HEK293 (cell line): Measurements from ENCODE around the gene RBM20.

Experiments
- CTCF ChIP-seq: fragments of 450-650 bp; formaldehyde crosslinking; IDR thresholded peaks from 2 replicates; pipeline ENCODE4 v1.5.1; 2016; ENCODE audit warnings: missing biosample characterization, missing genetic modification characterization
- GLIS1 ChIP-seq: fragments of 450-650 bp; formaldehyde crosslinking; IDR thresholded peaks from 2 replicates; pipeline ENCODE4 v1.5.1; 2016; ENCODE audit warnings: missing biosample characterization, missing genetic modification characterization
- PRDM1 ChIP-seq: fragments of 450-650 bp; formaldehyde crosslinking; IDR thresholded peaks from 2 replicates; pipeline ENCODE4; 2016; ENCODE audit warnings: missing biosample characterization, missing genetic modification characterization
- PRDM6 ChIP-seq: fragments of 450-650 bp; formaldehyde crosslinking; IDR thresholded peaks from 2 replicates; pipeline ENCODE4 v1.5.1; 2017; ENCODE audit warnings: missing biosample characterization, missing genetic modification characterization
- REPIN1 ChIP-seq: fragments of 450-650 bp; formaldehyde crosslinking; IDR thresholded peaks from 2 replicates; pipeline ENCODE4 v1.5.1; 2017; ENCODE audit warnings: missing biosample characterization, missing genetic modification characterization, low read depth
- TCF7L2 ChIP-seq: IDR thresholded peaks from 2 replicates; pipeline ENCODE4 v1.6.1; 2011; ENCODE audit warnings: low read depth, mild to moderate bottlenecking, inconsistent platforms, low read length, moderate library complexity, borderline replicate concordance
- TSHZ1 ChIP-seq: fragments of 450-650 bp; formaldehyde crosslinking; IDR thresholded peaks from 2 replicates; pipeline ENCODE4 v1.5.1; 2016; ENCODE audit warnings: missing biosample characterization, missing genetic modification characterization, borderline replicate concordance
- YY1 ChIP-seq: fragments of 450-650 bp; formaldehyde crosslinking; IDR thresholded peaks from 2 replicates; pipeline ENCODE4 v1.5.1; 2018; ENCODE audit warnings: missing biosample characterization, missing genetic modification characterization
- ZNF362 ChIP-seq: fragments of 450-650 bp; formaldehyde crosslinking; IDR thresholded peaks from 2 replicates; pipeline ENCODE4 v1.5.1; 2016; ENCODE audit warnings: missing biosample characterization, missing genetic modification characterization
- ZNF707 ChIP-seq: fragments of 450-650 bp; formaldehyde crosslinking; IDR thresholded peaks from 2 replicates; pipeline ENCODE4 v1.5.1; 2016; ENCODE audit warnings: missing biosample characterization, missing genetic modification characterization

- no peak for TF ChIP-seq PRDM6 (tag by site-specific recombination)
- TF ChIP-seq ZNF707 = no peak
- TF ChIP-seq CTCF = no peak
- no peak for TF ChIP-seq ZNF362 (tag by site-specific recombination)
- TF ChIP-seq GLIS1 = no peak
- TF ChIP-seq TCF7L2 = no peak
- TF ChIP-seq REPIN1 (tag by site-specific recombination) = no peak
- no peak for TF ChIP-seq PRDM1
- no peak for TF ChIP-seq TSHZ1
- TF ChIP-seq YY1 (tag by site-specific recombination) = no peak
Measured at GRCh38 chr10:110680273-110681020, 36.3 kb downstream of the RBM20 start.
